GM12874 (cell line): ENCODE results near the gene TRIM24.

Experiments
- TF ChIP-seq, protein P1 (sequence below): IDR thresholded peaks from 2 replicates; pipeline ENCODE4 v1.5.1; 2011; ENCODE audit warnings: low read depth, mild to moderate bottlenecking, control low read depth, low read length, moderate library complexity; ENCODE audit not compliant: insufficient read depth

TRIM24 gene

DNA sequence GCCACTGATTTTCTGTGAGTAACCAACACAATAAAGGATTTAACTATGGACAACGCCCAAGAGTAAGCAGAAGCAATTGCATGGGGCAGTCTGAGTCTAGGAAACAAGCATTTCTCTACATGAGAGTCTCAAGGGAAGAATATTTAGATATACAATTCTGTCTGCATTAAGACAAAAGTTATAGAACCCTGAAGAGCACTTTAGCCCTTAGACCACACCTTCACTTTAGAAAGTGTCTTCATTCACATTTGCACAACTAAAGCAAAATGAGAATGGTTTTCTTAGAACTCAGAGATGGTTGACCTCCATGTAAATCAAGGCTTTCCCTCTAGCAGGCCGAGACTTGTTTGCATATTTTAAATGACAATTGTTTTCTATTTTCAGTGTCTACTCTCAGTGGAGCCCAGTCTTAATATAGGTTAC is 25.5 kb upstream of the TRIM24 start:
- TF ChIP-seq, protein P1, sequence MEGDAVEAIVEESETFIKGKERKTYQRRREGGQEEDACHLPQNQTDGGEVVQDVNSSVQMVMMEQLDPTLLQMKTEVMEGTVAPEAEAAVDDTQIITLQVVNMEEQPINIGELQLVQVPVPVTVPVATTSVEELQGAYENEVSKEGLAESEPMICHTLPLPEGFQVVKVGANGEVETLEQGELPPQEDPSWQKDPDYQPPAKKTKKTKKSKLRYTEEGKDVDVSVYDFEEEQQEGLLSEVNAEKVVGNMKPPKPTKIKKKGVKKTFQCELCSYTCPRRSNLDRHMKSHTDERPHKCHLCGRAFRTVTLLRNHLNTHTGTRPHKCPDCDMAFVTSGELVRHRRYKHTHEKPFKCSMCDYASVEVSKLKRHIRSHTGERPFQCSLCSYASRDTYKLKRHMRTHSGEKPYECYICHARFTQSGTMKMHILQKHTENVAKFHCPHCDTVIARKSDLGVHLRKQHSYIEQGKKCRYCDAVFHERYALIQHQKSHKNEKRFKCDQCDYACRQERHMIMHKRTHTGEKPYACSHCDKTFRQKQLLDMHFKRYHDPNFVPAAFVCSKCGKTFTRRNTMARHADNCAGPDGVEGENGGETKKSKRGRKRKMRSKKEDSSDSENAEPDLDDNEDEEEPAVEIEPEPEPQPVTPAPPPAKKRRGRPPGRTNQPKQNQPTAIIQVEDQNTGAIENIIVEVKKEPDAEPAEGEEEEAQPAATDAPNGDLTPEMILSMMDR = no peak

DNA sequence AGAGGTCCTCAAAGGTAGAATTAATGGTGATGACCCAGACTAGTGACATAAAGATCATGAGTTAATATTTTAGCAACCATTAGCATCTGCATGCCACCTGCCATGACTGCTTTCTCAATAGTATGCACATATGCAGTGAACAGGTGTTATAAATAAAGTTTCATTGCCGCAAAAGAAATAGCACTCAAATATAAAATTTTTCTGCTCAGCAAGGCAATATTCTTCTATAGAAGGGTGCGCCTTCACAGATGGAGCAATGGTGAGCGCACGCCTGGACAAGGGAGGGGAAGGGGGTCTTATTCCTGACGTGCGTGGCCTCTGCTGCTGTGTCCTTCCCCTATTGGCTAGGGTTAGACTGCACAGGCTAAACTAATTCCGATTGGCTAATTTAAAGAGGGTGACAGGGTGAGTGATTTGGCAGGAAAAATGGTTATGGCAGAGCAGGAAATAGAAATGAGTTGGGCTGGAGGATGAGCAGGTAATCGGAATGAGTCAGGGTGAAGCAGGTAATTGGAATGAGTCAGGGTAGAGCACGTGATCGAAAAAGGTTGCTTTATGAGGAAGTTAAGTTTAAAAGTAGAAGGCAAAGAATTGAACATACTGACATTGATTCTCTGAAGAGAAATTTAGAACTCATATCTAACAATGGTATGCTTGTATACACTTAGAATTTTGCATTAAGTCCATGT is 24.7 kb upstream of the TRIM24 start:
- TF ChIP-seq, protein P1 = no peak

DNA sequence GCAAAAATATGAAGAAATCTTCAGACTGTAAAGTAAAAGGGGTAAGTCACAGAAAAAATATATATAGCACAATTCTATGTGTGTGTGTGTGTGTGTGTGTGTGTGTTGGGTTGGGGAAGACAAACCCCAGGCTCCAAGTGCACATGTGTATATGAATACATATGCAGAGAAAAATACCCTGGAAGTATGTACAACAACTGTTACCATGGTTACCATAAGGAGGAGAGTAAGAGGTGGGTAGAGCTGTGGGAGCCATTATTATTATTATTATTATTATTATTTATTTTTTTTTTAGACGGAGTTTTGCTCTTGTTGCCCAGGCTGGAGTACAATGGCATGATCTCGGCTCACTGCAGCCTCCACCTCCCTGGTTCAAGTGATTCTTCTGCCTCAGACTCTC is 23.7 kb upstream of the TRIM24 start:
- TF ChIP-seq, protein P1 = no peak

DNA sequence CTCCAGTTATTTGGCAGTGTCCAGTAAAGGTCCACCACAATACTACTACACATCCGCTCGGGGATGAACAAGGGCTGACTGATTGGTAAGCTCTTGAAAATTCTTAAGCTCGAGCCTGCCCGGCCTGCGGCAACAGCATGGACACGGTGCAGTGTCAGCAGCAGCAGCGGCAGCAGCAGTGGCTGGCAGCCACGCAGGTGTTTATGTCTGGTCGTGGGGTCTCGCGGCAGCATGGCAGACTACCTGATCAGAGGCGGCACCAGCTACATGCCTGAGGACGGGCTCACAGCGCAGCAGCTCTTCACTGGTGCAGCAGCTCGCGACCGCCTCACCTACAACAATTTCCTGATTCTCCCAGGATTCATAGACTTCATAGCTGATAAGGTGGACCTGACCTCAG is 19.6 kb upstream of the TRIM24 start:
- TF ChIP-seq, protein P1 = no peak

DNA sequence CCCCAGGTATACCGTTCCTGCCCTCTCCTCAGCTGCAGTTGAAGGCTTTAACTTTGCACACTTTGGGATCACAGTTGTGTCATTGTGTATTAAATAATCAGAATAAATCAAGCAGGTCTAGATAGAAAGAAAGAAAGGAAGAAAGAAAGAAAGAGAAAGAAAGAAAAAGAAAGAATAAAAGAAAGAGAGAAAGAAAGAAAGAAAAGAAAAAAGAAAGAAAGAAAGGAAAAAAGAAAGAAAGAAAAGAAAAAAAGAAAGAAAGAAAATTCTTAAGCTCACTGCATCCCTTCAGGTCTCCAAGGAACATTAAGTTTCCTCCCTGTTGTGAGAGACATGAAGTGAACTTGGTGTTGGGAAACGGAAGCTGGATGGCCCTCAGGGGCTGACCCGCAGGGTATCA is 17.2 kb upstream of the TRIM24 start:
- TF ChIP-seq, protein P1 = no peak

DNA sequence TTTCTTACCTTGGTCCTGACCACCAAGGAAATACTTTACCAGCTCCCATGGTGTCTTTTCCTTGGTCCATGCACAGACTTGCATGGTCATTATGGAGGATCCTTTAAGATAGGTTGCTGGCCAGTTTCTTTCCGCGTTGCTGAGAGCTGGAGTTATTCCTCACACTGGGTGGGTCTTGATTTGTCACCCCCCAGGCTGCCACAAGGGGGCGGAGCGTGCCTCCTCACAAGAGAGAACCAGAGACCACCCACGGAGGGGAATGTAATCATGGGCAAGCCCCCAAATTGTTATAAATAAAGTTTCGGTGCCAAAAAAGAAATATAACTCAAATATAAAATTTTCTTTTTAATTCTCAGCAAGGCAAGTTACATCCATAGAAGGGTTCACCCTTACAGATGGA is 10.5 kb upstream of the TRIM24 start:
- TF ChIP-seq, protein P1 = peak; percentile 52; the same call in 1 of the 2 replicates

DNA sequence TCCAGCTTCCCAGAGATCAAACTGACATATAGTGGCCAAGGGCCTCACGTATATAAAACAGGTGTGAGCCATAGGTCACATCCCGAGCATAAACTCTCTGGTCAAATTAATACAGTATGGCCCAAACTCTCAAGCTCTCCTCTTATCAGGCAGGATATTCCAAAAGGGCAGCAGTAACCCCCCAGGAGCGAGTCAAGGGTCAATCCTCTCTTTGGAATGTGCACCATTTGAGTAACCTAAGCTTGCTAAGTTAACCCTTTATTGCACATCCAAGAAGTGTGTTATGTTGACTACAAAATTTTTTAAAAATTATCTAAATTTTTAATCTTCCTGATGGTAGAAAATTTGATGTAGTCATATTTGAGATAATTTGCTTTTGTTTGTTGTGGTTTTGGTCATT is 4.5 kb upstream of the TRIM24 start:
- TF ChIP-seq, protein P1 = no peak
